GM19463 (cell line): ENCODE data around the gene RBBP8NL.

Experiments used
- ATAC-seq: cut with Tn5 transposase; IDR thresholded peaks from one replicate; pipeline ENCODE4 v1.9.1; 2021; ENCODE audit warnings: mild to moderate bottlenecking, moderate library complexity; ENCODE audit not compliant: unreplicated experiment

The RBBP8NL gene

DNA sequence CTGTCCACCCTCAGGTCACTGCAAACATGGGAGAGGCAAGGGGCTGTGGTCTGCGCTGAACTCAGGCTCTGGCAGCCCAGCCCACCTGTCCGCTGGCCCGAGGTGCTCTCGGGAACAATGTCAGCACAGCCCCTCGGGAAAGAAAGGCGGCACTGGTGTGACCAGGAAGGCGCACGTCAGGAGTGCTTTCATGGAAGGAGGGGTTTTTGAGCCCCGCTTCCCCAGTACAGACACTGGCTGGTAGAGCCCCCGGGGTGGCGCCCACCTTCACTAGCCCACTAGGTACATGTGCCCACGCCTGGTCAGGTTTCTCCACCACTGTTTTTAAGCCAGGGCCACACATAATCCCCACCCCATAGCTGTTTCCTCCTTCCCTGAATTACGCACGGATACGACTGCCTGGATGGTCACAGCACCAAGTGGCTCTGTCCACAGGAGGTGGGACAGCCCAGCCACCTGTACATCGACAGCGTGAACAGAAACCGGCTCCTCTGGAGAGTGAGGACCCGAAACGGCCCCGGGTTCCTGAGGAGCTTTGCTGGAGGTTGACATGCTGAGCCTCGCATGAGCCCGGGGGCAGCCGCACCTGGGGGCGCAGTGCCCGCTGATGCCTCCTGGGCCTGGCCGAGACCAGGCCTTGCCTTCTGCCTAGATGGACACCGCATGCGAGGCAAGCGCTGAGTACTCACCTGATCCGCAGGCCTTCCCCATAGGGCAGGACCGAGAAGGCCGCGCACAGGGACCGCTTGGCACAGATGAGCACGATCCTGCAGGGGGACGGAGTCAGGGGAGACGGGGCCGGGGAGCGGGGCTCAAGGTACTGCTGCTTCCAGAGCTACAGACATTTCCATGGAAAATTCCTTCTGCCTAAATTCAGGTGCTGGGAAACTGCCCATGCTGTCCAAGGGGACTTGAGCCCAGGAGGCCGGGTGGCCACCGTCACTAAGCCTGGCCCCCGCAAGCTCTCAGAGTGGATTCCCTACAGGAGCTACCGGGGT, 32.8 kb downstream of the RBBP8NL start:
- ATAC-seq = no peak

DNA sequence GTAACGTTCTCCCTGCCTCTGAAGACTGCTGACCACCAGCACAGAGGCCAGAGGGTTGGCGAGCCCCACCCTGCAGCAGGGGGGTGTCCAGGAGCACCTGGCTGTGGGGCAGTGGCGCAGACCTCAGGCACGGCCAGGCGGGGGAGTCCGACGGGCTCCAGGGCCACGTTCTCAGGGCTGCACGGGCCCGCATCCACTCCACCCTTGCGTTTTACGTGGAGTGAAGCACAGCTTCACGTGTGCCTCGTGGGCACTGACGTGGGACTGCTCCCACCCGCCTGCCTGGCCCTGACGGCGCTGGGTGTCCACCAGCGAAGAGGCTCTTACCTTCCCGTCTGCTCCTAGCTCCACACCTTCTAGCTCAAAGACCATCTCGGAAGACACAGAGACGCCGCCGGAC, 33.5 kb downstream of the RBBP8NL start:
- ATAC-seq = no peak

DNA sequence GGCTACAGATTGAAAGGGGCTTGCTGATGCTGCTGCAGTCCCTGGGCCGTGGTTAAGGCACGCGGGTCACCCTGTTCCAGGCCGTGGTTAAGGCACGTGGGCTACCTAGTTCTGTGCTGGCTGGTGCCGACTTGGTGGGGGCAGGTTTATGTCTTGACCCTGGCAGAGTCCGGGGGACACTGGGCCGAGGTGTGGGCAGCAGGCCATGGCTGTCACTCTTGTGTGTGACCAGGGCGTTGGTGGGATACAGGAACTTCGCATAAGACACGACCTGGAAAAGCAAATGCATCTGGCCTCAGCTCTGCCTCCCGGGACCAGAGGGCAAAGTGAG, 34.0 kb downstream of the RBBP8NL start:
- no peak for ATAC-seq

DNA sequence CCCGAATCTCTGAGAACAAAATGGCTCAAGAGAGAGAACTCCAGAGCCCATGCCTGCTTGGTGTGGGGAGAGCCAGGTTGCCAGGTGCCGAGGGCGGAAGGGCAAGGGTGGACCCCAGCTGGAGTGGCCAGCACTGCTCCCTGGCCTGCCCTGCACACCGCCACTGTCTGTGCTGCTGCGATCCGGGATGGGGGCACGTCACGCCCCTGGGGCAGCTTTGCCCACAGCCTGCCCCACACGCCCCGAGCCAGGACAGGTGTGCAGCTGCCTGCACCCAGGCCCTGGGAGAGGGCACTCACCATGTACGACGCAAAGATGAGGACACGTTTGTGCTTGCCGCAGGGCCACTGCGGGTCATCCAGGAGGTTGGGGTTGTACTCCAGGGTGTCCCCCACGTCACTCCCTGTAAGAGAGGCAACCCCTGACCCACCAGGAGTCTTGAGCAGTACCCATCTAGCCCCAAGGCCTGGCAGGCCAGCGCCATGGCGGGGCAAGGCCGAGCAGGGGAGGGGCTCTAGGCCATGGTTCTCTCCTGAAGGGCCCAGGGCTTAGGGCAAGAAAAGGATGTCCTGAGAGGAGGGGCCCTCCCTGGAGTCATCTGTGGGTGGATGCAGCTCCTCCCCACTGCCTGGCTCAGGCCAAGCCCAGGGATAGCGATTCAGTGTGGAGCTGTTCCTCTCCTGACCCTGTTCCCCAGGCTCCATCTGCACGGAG, 34.6 kb downstream of the RBBP8NL start:
- no peak for ATAC-seq

DNA sequence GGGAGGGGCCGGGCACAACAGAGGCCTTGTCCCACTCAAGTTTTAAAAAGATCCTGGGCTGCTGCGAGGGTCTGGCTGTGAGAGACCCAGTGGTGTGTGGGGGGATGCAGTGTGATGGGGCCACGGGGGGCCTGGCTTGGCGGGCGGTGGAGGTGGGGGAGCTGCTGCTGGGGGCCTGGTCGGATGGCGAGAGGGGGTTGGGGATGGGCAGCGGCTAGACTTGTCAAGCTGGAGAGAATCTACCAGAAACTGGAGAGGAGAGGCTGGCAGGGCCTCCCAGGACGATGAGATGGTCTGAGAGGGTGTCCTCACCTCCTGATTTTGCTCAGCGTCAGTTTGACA, 35.3 kb downstream of the RBBP8NL start:
- ATAC-seq = no peak

GRCh38 chr20:62391165-62392076, 35.9 kb downstream of the RBBP8NL start:
- no peak for ATAC-seq

GRCh38 chr20:62390317-62391164, 36.8 kb downstream of the RBBP8NL start:
- no peak for ATAC-seq

- ATAC-seq = no peak
Observed at GRCh38 chr20:62389601-62390087, 37.7 kb downstream of the RBBP8NL start.

DNA sequence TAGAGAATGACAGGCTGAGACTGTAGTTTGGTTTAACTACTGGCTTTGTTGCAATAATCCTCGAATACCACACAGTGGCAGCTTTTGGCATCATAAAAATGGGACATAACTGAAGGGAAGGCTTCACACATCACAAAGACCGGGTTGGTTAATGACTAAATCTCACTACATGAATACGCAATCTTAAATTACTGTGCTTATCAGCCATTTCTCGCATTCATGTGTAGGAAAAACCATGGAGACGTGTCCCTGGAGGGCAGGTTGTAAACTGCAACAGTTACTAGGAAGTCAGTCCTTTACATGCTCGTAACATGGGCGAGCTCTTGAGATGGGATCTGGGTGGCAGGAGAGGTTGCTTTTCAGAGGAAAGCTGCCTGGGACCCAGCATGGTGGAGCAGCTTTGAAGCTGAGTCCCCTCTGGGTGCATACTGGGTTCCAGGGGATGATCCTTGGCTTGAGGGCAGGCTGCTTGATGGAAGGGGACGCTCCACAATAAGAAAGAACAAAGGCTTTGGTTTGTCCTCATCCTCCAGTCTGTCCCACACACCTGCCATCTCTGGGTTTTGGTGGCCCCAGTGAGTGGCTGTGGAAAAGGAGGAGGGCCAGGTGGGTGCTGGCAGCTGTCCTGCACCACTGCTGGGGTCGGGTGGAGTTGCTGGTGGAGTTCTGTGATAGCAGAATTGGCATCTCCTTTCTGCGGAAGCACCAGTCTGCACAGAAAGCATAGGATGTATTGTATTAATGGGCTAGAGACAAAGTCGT, 38.3 kb downstream of the RBBP8NL start:
- no peak for ATAC-seq

GRCh38 chr20:62387933-62388635, 39.3 kb downstream of the RBBP8NL start:
- no peak for ATAC-seq

- ATAC-seq = no peak
Observed at GRCh38 chr20:62387219-62387913, 40.0 kb downstream of the RBBP8NL start.

- peak; percentile 85 for ATAC-seq
Observed at GRCh38 chr20:62386383-62387218, 40.7 kb downstream of the RBBP8NL start, which contains the start of gene RPS21. Gene RPS21 (plus strand): TSS chr20:62387103. CDS start chr20:62387339, 236 bp downstream.

DNA sequence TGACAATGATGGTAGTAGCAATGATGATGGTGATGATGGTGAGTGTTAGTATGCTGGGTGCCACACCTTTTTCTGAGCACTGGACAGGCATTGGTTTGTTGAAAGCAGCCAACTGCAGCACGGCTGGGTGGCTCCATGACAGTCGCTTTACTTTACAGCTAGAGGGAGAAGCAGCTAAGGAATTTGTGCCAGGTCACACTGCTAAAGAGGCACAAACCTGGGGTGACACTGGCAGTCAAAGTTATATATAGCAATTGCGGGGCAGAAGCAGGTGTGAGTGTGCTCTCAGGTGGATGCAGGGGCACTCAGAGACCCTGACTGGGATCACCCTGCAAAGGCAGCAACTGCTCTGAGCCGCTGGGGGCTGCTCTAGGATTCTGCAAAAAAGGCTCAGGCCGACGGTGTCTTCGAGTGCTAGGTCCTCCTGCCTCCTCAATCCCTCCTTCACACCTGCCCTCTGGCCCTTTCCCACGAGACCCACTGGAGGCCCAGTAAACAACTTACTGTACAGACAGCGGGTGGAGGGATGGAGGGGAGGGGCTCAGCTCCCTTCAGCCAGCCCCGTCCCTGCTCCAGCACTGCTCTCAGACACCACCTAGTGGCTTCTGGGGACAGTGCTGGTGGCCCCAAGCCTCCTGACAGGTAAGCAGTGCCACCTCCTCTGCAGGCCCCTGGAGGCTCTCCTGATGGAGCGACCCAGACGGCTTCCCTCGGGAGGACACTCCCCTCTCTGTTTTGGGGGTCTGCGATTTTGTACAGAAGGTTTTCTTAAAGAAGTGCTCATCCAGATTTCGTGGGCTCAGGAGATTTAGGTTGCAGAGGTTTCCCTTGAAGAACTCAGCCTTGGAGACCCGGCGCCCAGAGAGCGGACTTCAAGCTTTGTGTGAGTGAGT, 44.8 kb downstream of the RBBP8NL start:
- peak; percentile 62 for ATAC-seq

DNA sequence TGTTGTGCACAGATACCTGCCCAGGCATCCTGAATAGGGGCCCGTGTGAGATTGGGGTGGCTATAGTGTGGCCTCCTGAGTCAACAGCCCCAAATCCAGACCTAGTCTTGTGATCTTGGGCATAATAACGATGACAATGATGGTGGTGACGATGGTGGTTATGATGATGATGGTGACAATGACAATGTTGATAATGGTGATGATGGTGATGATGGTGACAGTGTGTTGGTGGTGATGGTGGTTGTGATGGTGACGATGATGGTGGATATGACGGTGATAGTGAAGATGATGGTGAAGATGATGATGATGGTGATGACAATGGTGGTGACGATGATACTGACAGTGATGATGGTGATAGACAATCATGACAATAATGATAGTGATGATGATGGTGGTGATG, 45.5 kb downstream of the RBBP8NL start:
- ATAC-seq = no peak

GRCh38 chr20:62381202-62381797, 46.0 kb downstream of the RBBP8NL start:
- ATAC-seq = no peak

- ATAC-seq = no peak
Observed at GRCh38 chr20:62378215-62378614, 49.1 kb downstream of the RBBP8NL start.
